Loucy (cell line): Measurements from ENCODE around the gene CAPZA1.

Source experiments
- CTCF ChIP-seq: fragments of 200-600 bp; sonication (generic); conservative IDR thresholded peaks from 2 replicates; pipeline ENCODE4 v1.5.1; 2014; ENCODE audit warnings: mild to moderate bottlenecking, antibody characterized with exemption, low read length
- EZH2phosphoT487 ChIP-seq: fragments of 200-600 bp; IDR thresholded peaks from 2 replicates; pipeline ENCODE4 v1.6.1; 2018; ENCODE audit warnings: antibody characterized with exemption, mild to moderate bottlenecking, moderate library complexity, borderline replicate concordance

GRCh38 chr1:112675728-112676381 lies 56.2 kb downstream of the CAPZA1 start:
- TF ChIP-seq CTCF = no peak
- no peak for TF ChIP-seq EZH2phosphoT487
